ENCODE results near the gene ZNF175.

GRCh38 chr19:51628153-51628939 lies 57.3 kb downstream of the ZNF175 start:
- TF ChIP-seq GATA2 (IDR thresholded peaks at IDR 0.05; ENCODE audit: low read depth, low read length) (no peak), GATA3 (IDR thresholded peaks at IDR 0.05; ENCODE audit: low read depth, low read length) (no peak)
